ENCODE measurements around the gene CYP2J2. TPM values are rescaled to one million over a fixed set of nuclear protein-coding genes. Genes with fewer than 3 reads are reported as not detected.
A peak's percentile ranks its signal among the peaks of the same experiment; 100 is the strongest.

The CYP2J2 gene, protein sequence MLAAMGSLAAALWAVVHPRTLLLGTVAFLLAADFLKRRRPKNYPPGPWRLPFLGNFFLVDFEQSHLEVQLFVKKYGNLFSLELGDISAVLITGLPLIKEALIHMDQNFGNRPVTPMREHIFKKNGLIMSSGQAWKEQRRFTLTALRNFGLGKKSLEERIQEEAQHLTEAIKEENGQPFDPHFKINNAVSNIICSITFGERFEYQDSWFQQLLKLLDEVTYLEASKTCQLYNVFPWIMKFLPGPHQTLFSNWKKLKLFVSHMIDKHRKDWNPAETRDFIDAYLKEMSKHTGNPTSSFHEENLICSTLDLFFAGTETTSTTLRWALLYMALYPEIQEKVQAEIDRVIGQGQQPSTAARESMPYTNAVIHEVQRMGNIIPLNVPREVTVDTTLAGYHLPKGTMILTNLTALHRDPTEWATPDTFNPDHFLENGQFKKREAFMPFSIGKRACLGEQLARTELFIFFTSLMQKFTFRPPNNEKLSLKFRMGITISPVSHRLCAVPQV
- total RNA-seq, result 1.0 TPM
- 4.6 TPM for polyA plus RNA-seq (ENCODE audit: insufficient read depth, low read depth, low replicate concordance)
- long read RNA-seq, donor 1, result 0 reads
- long read RNA-seq, donor 2, result 0 reads
- long read RNA-seq, donor 3, result 0 reads
- long read RNA-seq, donor 4, result 0 reads
- long read RNA-seq, donor 5, result 0 reads
- long read RNA-seq, donor 6, result 0 reads
- long read RNA-seq, donor 7, partial matches to known transcripts, result 0 of 1 reads
- long read RNA-seq, donor 7, other reads (novel, unspliced or antisense), result 0 of 1 reads
- long read RNA-seq, donor 8, result 0 reads
- long read RNA-seq, donor 9, partial matches to known transcripts, result 0 of 1 reads
- long read RNA-seq, donor 9, other reads (novel, unspliced or antisense), result 0 of 1 reads
- long read RNA-seq, donor 10, result 0 reads

DNA sequence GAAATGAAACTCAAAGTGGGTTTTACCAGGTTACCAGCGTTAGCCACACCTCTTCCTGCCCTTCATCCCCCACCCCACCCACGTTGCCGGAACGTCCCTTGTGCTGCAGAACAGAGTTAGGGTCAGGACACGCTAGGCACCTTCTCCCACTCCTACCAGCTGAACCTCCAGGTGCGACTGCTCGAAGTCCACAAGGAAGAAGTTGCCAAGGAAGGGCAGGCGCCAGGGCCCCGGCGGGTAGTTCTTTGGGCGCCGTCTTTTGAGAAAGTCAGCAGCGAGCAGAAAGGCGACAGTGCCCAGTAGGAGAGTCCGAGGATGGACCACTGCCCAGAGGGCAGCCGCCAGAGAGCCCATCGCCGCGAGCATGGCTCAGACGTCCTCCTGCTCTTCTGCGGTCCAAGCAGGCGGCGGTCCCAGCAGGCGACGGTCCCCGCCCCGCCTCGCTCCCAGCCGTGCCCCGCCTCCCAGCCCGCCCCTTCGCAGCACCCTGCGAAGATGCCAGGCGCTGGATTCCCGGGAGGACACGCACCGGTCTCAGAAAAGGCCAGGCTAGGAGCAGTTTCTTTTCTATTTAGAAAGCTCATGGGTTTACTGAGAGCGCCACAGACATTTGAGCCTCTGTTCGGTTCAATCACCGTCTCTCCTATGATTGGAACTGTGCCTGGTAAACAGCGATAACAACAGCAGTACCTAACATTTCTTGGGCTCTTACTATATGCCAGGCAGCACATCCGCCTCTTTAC, at the start of gene CYP2J2:
Gene CYP2J2, minus strand, starts transcription at position 393 of the 743 bp plus-strand sequence. Its CDS starts 27 bp downstream, at position 366.
- DNase-seq (peak; percentile 56 to 81 (median 61)), FAIRE-seq (no peak)
- Histone ChIP-seq H3K9ac (ENCODE audit: low read length in 3 of 3) (peak within 1 kb of the TSS in 2 of 3 donors; percentile 1 to 55), H3K27me3 (ENCODE audit: control insufficient read depth, insufficient read depth, low read length) (no peaks in the 10 kb centered on the region), H3K4me3 (ENCODE audit: low read length in 3 of 3) (peak within 1 kb of the TSS; percentile 12 to 78 (median 75)), H3K4me1 (ENCODE audit: control insufficient read depth in 2 of 3, insufficient read depth in 2 of 3, low read depth in 1 of 3, low read length in 3 of 3) (no peaks in the 10 kb centered on the region), H3K9me3 (ENCODE audit: control insufficient read depth in 2 of 3, insufficient read depth in 1 of 3, low read length in 3 of 3) (peaks cover 0 to 4% (median 3%) of the 10 kb centered on the region in 3 donors), H3K36me3 (ENCODE audit: control insufficient read depth in 2 of 3, insufficient read depth in 3 of 3, low read length in 3 of 3) (no peaks in the 10 kb centered on the region), H3K27ac (ENCODE audit: low read depth in 2 of 2, low read length in 2 of 2) (no peak within 1 kb of the TSS)
- TF ChIP-seq, protein P1, sequence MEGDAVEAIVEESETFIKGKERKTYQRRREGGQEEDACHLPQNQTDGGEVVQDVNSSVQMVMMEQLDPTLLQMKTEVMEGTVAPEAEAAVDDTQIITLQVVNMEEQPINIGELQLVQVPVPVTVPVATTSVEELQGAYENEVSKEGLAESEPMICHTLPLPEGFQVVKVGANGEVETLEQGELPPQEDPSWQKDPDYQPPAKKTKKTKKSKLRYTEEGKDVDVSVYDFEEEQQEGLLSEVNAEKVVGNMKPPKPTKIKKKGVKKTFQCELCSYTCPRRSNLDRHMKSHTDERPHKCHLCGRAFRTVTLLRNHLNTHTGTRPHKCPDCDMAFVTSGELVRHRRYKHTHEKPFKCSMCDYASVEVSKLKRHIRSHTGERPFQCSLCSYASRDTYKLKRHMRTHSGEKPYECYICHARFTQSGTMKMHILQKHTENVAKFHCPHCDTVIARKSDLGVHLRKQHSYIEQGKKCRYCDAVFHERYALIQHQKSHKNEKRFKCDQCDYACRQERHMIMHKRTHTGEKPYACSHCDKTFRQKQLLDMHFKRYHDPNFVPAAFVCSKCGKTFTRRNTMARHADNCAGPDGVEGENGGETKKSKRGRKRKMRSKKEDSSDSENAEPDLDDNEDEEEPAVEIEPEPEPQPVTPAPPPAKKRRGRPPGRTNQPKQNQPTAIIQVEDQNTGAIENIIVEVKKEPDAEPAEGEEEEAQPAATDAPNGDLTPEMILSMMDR (IDR thresholded peaks at IDR 0.05; ENCODE audit: borderline replicate concordance, extremely low read depth, insufficient read depth), result no peak
- intact Hi-C loops (cut with DNase I), result no loop called here

DNA sequence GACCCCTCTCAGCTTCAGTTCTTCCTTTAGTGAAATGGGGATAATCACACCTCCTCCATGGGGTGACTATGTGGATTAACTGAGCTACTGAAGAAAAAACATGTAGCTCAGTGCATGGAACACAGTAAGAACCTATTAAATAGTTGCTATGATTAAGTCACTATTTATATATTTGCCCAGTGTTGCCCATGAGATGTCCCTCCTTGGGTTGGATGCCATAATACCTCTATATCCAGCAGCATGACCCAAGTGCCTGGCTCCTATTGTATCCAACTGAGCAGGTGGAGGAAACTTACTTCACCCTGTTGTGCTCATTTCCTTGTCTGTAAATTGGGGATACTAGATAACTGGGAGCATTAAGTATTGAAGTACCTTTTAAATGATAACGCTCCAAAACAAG, 47.1 kb upstream of the CYP2J2 start:
- no peak for FAIRE-seq
- DNase-seq, result no peak
- intact Hi-C loops (cut with DNase I), result no loop called here
- Histone ChIP-seq H3K9me3 (ENCODE audit: control insufficient read depth in 2 of 3, insufficient read depth in 1 of 3, low read length in 3 of 3) (no peaks in the 10 kb centered on the region), H3K27ac (ENCODE audit: low read depth in 2 of 2, low read length in 2 of 2) (no peak overlapping the region), H3K4me3 (ENCODE audit: low read length in 3 of 3) (no peak overlapping the region), H3K36me3 (ENCODE audit: control insufficient read depth in 2 of 3, insufficient read depth in 3 of 3, low read length in 3 of 3) (no peaks in the 10 kb centered on the region), H3K9ac (ENCODE audit: low read length in 3 of 3) (no peak overlapping the region), H3K4me1 (ENCODE audit: control insufficient read depth in 2 of 3, insufficient read depth in 2 of 3, low read depth in 1 of 3, low read length in 3 of 3) (no peaks in the 10 kb centered on the region), H3K27me3 (ENCODE audit: control insufficient read depth, insufficient read depth, low read length) (no peaks in the 10 kb centered on the region)
- TF ChIP-seq, protein P1 (IDR thresholded peaks at IDR 0.05; ENCODE audit: borderline replicate concordance, extremely low read depth, insufficient read depth), result no peak

DNA sequence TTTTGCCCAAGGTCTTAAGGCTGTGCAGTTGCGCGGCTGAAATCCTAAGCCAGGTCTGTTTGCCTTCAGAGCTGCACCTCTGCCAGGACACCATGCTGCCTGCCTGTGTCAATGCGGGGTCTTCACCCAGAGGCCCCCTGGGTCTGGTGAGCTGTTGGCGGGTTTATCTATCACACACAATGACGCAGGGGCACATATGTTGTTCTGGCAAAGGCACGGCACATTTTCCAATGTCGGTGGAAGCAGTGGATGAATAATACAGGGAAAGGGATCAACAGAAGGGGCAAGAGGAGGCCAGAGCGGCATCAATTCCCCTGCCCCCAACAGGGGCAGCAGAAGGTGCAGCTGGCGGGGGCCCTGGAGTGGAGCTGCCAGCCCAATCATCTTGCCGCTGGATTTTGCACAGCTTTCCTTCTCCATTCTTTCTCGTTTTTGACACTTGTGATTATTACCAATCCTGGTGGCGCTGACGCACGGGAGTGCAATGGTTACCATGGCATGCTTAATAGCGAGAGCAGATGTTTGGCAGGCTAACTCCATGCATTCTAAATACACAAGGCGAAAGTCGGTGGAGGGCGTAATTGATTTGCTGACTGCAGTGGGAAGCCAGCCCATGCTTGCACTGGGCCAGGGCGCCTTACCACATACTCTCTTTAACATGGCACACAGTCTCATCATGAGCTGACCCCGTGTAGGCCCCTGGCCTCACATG, 45.8 kb upstream of the CYP2J2 start:
- TF ChIP-seq, protein P1 (IDR thresholded peaks at IDR 0.05; ENCODE audit: borderline replicate concordance, extremely low read depth, insufficient read depth), result no peak
- Histone ChIP-seq H3K4me3 (ENCODE audit: low read length in 3 of 3) (no peak overlapping the region), H3K36me3 (ENCODE audit: control insufficient read depth in 2 of 3, insufficient read depth in 3 of 3, low read length in 3 of 3) (no peaks in the 10 kb centered on the region), H3K27ac (ENCODE audit: low read depth in 2 of 2, low read length in 2 of 2) (no peak overlapping the region), H3K9ac (ENCODE audit: low read length in 3 of 3) (no peak overlapping the region), H3K4me1 (ENCODE audit: control insufficient read depth in 2 of 3, insufficient read depth in 2 of 3, low read depth in 1 of 3, low read length in 3 of 3) (no peaks in the 10 kb centered on the region), H3K9me3 (ENCODE audit: control insufficient read depth in 2 of 3, insufficient read depth in 1 of 3, low read length in 3 of 3) (no peaks in the 10 kb centered on the region), H3K27me3 (ENCODE audit: control insufficient read depth, insufficient read depth, low read length) (no peaks in the 10 kb centered on the region)
- peak in 2 of 5 donors; percentile 22 to 24 for DNase-seq
- FAIRE-seq, result no peak
- intact Hi-C loops (cut with DNase I), result no loop called here

Data from kidney (tissue), 22 donors.